PC-9 (cell line): ENCODE measurements around the gene TAS1R2. TPM values are rescaled to one million over a fixed set of nuclear protein-coding genes. Genes with fewer than 3 reads are reported as not detected.

Source experiments
- BruUV-seq: library from RNA; stranded (reverse); fragments of 400-500 nt; replicated peaks from 2 replicates; lab custom pipeline; 2021; lab: Mats Ljungman, UMichigan
- CTCF ChIA-PET: fragments of 300-600 bp; sonication (Branson Sonifier 250); formaldehyde crosslinking; loops from one replicate; lab custom pipeline; 2022; ENCODE audit warnings: antibody characterized with exemption; lab: Charles Lee
- POLR2A ChIA-PET: fragments of 300-600 bp; sonication (Branson Sonifier 250); formaldehyde crosslinking; loops from one replicate; lab custom pipeline; 2022; ENCODE audit warnings: antibody characterized with exemption; ENCODE audit not compliant: unreplicated experiment; lab: Charles Lee
- DNase-seq, 2 experiments: peaks; one replicate each; pipeline versions ENCODE4 v3.0.0 to v3.0.0-alpha.2; 2015 to 2022; ENCODE audit warnings: mixed read lengths in 1 of 2
- H2AFZ ChIP-seq: fragments of 200-600 bp; sonication (generic); 2 replicates; pipeline ENCODE4 v1.8.1; 2017; ENCODE audit warnings: antibody characterized with exemption
- H3F3A ChIP-seq: fragments of 200-600 bp; sonication (generic); 2 replicates; pipeline ENCODE4 v1.8.1; 2017; ENCODE audit warnings: antibody characterized with exemption, mild to moderate bottlenecking, low read depth; ENCODE audit not compliant: insufficient read depth
- H3K27ac ChIP-seq: fragments of 200-600 bp; sonication (generic); 2 replicates; pipeline ENCODE4 v1.6.1; 2016; ENCODE audit warnings: mixed run types
- H3K27me3 ChIP-seq: fragments of 200-600 bp; sonication (generic); 2 replicates; pipeline ENCODE4 v1.6.1; 2016; ENCODE audit warnings: low read depth, mixed run types; ENCODE audit not compliant: insufficient read depth
- H3K36me3 ChIP-seq: fragments of 200-600 bp; sonication (generic); 2 replicates; pipeline ENCODE4 v1.6.1; 2016; ENCODE audit warnings: low read depth, mixed run types
- H3K4me1 ChIP-seq: fragments of 200-600 bp; sonication (generic); replicated peaks from 2 replicates; pipeline ENCODE4 v1.6.1; 2016; ENCODE audit warnings: mixed run types; ENCODE audit not compliant: insufficient read depth
- H3K4me2 ChIP-seq: fragments of 200-600 bp; sonication (generic); 2 replicates; pipeline ENCODE4 v1.6.1; 2017; ENCODE audit warnings: mixed run types
- H3K4me3 ChIP-seq: fragments of 200-600 bp; sonication (generic); 2 replicates; pipeline ENCODE4 v1.6.1; 2016; ENCODE audit warnings: mixed run types
- H3K79me2 ChIP-seq: fragments of 200-600 bp; sonication (generic); 2 replicates; pipeline ENCODE4 v1.6.1; 2017; ENCODE audit warnings: low read depth, mixed run types
- H3K9me2 ChIP-seq: fragments of 200-600 bp; sonication (generic); 2 replicates; pipeline ENCODE4 v1.8.1; 2017; ENCODE audit warnings: mild to moderate bottlenecking; ENCODE audit not compliant: insufficient read depth
- H3K9me3 ChIP-seq: fragments of 200-600 bp; sonication (generic); 2 replicates; pipeline ENCODE4 v1.8.1; 2016; ENCODE audit warnings: low read depth; ENCODE audit not compliant: insufficient read depth
- H4K20me1 ChIP-seq: fragments of 200-600 bp; sonication (generic); 2 replicates; pipeline ENCODE4 v1.8.1; 2017; ENCODE audit not compliant: insufficient read depth
- EZH2 ChIP-seq: fragments of 200-600 bp; sonication (generic); IDR thresholded peaks from 2 replicates; pipeline ENCODE4 v1.8.0; 2017; ENCODE audit warnings: antibody characterized with exemption, low read depth
- intact Hi-C: fragments of 100-400 bp; cut with micrococcal nuclease; formaldehyde crosslinking; loops from one replicate; pipeline ENCODE4 v1.10.0; 2022; ENCODE audit not compliant: unreplicated experiment
- total RNA-seq: library from RNA; stranded (reverse); gene quantifications from 2 replicates; pipeline ENCODE4 v1.2.3, GENCODE V29; 2021
- TF ChIP-seq, protein P1 (sequence below): fragments of 200-600 bp; sonication (generic); conservative IDR thresholded peaks from 2 replicates; pipeline ENCODE4 v1.6.1; 2017; ENCODE audit warnings: mixed run types, antibody characterized with exemption, mild to moderate bottlenecking, moderate library complexity

The TAS1R2 gene
- total RNA-seq, 1 experiment from 2014 or later = not detected

DNA sequence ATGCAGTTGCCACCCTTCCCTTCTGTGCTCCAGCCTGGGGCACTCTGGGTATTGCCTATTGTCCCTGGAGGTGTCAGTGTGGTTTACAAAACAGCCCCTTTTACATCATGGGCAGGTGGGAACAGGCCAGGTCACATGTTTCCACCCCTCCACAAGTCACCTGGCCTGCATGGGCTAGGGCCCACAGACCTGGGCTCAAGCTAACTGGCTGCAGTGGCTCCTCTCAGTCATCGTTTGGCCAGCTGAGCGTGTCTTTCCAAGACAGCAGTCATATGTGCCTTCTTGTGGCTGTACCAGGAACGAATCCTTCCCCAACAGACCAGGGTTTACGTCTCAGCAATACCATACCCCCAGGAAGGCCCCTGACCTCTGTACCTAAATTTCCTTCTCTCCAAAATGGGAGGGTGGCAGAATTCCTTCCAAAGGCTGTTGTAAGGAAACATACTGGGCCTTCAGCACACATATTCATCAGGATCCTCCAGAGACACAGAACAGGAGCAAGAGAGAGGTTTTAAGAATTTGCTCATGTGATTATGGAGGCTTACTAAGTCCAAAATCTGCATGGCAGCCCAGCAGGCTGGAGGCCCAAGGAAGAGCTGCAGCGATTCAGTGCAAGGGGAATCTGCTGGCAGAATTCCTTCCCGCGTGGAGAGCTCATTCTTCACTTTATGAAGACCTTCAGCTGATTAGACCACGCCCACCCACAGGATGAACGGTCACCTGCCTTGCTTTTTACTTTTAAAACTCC is 10.6 kb upstream of the TAS1R2 start:
- ChIA-PET CTCF (no interaction called here), POLR2A (no interaction called here)
- TF ChIP-seq, protein P1, sequence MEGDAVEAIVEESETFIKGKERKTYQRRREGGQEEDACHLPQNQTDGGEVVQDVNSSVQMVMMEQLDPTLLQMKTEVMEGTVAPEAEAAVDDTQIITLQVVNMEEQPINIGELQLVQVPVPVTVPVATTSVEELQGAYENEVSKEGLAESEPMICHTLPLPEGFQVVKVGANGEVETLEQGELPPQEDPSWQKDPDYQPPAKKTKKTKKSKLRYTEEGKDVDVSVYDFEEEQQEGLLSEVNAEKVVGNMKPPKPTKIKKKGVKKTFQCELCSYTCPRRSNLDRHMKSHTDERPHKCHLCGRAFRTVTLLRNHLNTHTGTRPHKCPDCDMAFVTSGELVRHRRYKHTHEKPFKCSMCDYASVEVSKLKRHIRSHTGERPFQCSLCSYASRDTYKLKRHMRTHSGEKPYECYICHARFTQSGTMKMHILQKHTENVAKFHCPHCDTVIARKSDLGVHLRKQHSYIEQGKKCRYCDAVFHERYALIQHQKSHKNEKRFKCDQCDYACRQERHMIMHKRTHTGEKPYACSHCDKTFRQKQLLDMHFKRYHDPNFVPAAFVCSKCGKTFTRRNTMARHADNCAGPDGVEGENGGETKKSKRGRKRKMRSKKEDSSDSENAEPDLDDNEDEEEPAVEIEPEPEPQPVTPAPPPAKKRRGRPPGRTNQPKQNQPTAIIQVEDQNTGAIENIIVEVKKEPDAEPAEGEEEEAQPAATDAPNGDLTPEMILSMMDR = no peak
- TF ChIP-seq EZH2 = no peak
- H3K79me2 ChIP-seq = no peaks in the 10 kb centered on the region
- no peak overlapping the region for H3K27ac ChIP-seq
- no peaks in the 10 kb centered on the region for H3K4me1 ChIP-seq
- H3K9me3 ChIP-seq = no peaks in the 10 kb centered on the region
- no peak overlapping the region for H3K4me3 ChIP-seq
- H3K4me2 ChIP-seq = no peak overlapping the region
- H4K20me1 ChIP-seq = no peaks in the 10 kb centered on the region
- H3K36me3 ChIP-seq = no peaks in the 10 kb centered on the region
- H3K27me3 ChIP-seq = peaks cover 17% of the 10 kb centered on the region; the same call in 1 of the 2 replicates
- H3F3A ChIP-seq = no peaks in the 10 kb centered on the region
- no TSS peak for BruUV-seq
- DNase-seq = no peak
- intact Hi-C loops = no loop called here
- no peaks in the 10 kb centered on the region for H3K9me2 ChIP-seq
- H2AFZ ChIP-seq = no peak overlapping the region

DNA sequence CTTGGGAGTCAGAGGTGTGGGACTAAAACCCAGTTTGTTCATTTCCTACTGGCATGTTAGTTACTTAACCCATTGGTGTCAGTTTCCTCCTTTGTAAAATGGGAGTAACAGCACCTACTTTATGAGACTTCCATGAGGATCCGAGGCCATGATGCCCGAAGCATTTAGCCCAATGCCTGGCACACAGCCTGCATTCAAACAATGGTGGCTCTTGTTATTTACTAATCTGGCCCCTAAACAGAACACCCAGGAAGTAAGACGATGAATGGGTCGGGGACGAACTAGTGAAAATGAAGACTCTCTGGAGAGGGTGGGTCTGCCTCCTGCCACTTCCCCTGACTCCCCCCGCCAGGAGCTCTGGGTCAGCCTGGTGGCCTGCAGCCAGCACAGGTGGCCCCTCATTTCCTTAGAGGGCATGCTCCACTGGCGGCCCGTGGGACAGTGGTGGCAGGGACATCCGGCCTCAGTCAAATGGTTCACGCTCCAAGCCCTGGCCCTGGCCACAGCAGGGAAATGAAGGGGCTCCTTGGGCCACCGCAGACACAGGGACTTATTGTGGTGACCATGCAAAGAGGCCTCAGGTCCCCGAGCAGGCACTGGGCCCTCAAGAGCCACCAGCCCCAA is 9.5 kb upstream of the TAS1R2 start:
- Histone ChIP-seq H3K27ac (no peak overlapping the region), H3F3A (no peaks in the 10 kb centered on the region), H4K20me1 (no peaks in the 10 kb centered on the region), H3K27me3 (peaks cover 26% of the 10 kb centered on the region), H3K4me3 (no peak overlapping the region), H3K4me2 (no peak overlapping the region), H3K79me2 (no peaks in the 10 kb centered on the region), H3K9me3 (no peaks in the 10 kb centered on the region), H2AFZ (no peak overlapping the region), H3K4me1 (no peaks in the 10 kb centered on the region), H3K9me2 (no peaks in the 10 kb centered on the region), H3K36me3 (no peaks in the 10 kb centered on the region)
- ChIA-PET POLR2A (no interaction called here), CTCF (no interaction called here)
- no peak for TF ChIP-seq EZH2
- TF ChIP-seq, protein P1 = no peak
- BruUV-seq = no TSS peak
- intact Hi-C loops = no loop called here
- DNase-seq = no peak

DNA sequence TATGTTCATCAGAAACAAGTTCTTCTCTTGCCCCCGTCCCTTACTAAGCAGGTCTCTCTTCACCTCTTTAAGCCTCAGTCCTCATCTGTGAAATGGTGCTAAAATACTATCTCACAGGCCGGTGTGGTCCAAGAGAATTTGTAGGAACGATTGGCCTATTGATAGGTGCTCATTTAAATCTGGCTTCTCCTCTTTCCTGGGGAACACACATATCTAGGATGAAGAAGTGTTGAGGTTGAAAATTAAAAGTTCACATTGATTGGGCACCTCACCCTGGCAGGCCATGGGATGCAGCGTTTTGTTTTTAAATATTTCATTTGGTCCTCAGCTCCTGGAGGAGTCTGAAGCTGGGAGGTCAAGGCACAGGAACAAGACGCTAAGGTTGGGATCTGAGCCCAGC is 8.9 kb upstream of the TAS1R2 start:
- H3K9me3 ChIP-seq = no peaks in the 10 kb centered on the region
- ChIA-PET POLR2A (no interaction called here), CTCF (no interaction called here)
- TF ChIP-seq, protein P1 = no peak
- BruUV-seq = no TSS peak
- no peak for DNase-seq
- no peak overlapping the region for H2AFZ ChIP-seq
- no peak overlapping the region for H3K4me3 ChIP-seq
- no peaks in the 10 kb centered on the region for H4K20me1 ChIP-seq
- H3K36me3 ChIP-seq = no peaks in the 10 kb centered on the region
- H3K9me2 ChIP-seq = no peaks in the 10 kb centered on the region
- H3K4me2 ChIP-seq = no peak overlapping the region
- no peaks in the 10 kb centered on the region for H3K79me2 ChIP-seq
- peaks cover 26% of the 10 kb centered on the region for H3K27me3 ChIP-seq
- H3K4me1 ChIP-seq = no peaks in the 10 kb centered on the region
- no peaks in the 10 kb centered on the region for H3F3A ChIP-seq
- no peak overlapping the region for H3K27ac ChIP-seq
- intact Hi-C loops = no loop called here
